H9 (cell line): ENCODE data around the gene HECTD1. TPM values are rescaled to one million over a fixed set of nuclear protein-coding genes. Genes with fewer than 3 reads are reported as not detected.
A peak's percentile ranks its signal among the peaks of the same experiment; 100 is the strongest.

ENCODE experiments used
- DNase-seq: peaks from one replicate; pipeline ENCODE4 v3.0.0-alpha.2; 2017
- H2AFZ ChIP-seq: one replicate; pipeline ENCODE4 v1.6.1; 2013; ENCODE audit warnings: mild to moderate bottlenecking, low read length, control low read depth, moderate library complexity
- H2AK5ac ChIP-seq: 2 replicates; pipeline ENCODE4 v1.6.1; 2013; ENCODE audit warnings: low read length, control low read depth, mixed read lengths; ENCODE audit not compliant: insufficient read length
- H2BK120ac ChIP-seq: one replicate; pipeline ENCODE4 v1.6.1; 2013; ENCODE audit warnings: low read depth, mild to moderate bottlenecking, low read length, control low read depth, inconsistent platforms; ENCODE audit not compliant: poor library complexity, severe bottlenecking
- H2BK12ac ChIP-seq: 2 replicates; pipeline ENCODE4 v1.6.1; 2013; ENCODE audit warnings: low read length, control low read depth, mixed read lengths, low read depth; ENCODE audit not compliant: insufficient read length
- H2BK15ac ChIP-seq: 2 replicates; pipeline ENCODE4 v1.6.1; 2013; ENCODE audit warnings: low read depth, low read length, control low read depth
- H2BK20ac ChIP-seq: one replicate; pipeline ENCODE4 v1.6.1; 2013; ENCODE audit warnings: low read depth, mild to moderate bottlenecking, low read length, control low read depth, inconsistent platforms; ENCODE audit not compliant: poor library complexity, severe bottlenecking
- H2BK5ac ChIP-seq: 2 replicates; pipeline ENCODE4 v1.6.1; 2013; ENCODE audit warnings: low read length, control low read depth, mixed read lengths; ENCODE audit not compliant: insufficient read length
- H3K14ac ChIP-seq: 2 replicates; pipeline ENCODE4 v1.6.1; 2013; ENCODE audit warnings: low read length, control low read depth; ENCODE audit not compliant: insufficient read depth
- H3K18ac ChIP-seq: 2 replicates; pipeline ENCODE4 v1.6.1; 2013; ENCODE audit warnings: low read depth, mild to moderate bottlenecking, mixed read lengths, low read length, control low read depth; ENCODE audit not compliant: insufficient read length
- H3K23ac ChIP-seq: 2 replicates; pipeline ENCODE4 v1.6.1; 2013; ENCODE audit warnings: low read length, control low read depth, mixed read lengths, low read depth; ENCODE audit not compliant: insufficient read length
- H3K23me2 ChIP-seq: 2 replicates; pipeline ENCODE4 v1.6.1; 2013; ENCODE audit warnings: low read depth, mild to moderate bottlenecking, mixed read lengths, low read length, control low read depth; ENCODE audit not compliant: insufficient read length, poor library complexity, severe bottlenecking
- H3K27ac ChIP-seq: 2 replicates; pipeline ENCODE4 v1.5.1; 2013; ENCODE audit warnings: low read length, control low read depth, mixed read lengths, low read depth; ENCODE audit not compliant: insufficient read length
- H3K27me3 ChIP-seq: 2 replicates; pipeline ENCODE4 v1.6.1; 2013; ENCODE audit warnings: low read length, control low read depth, inconsistent platforms; ENCODE audit not compliant: insufficient read depth
- H3K4ac ChIP-seq: 2 replicates; pipeline ENCODE4 v1.6.1; 2013; ENCODE audit warnings: low read depth, mild to moderate bottlenecking, control low read depth, inconsistent platforms, low read length, moderate library complexity
- H3K4me1 ChIP-seq: 2 replicates; pipeline ENCODE4 v1.6.1; 2013; ENCODE audit warnings: low read length, control low read depth, inconsistent platforms; ENCODE audit not compliant: insufficient read depth
- H3K4me2 ChIP-seq: 2 replicates; pipeline ENCODE4 v1.6.1; 2013; ENCODE audit warnings: low read length, control low read depth, mixed read lengths; ENCODE audit not compliant: insufficient read length, insufficient read depth
- H3K56ac ChIP-seq: 2 replicates; pipeline ENCODE4 v1.6.1; 2013; ENCODE audit warnings: low read depth, mild to moderate bottlenecking, mixed read lengths, low read length, control low read depth; ENCODE audit not compliant: insufficient read length
- H3K79me1 ChIP-seq: 2 replicates; pipeline ENCODE4 v1.6.1; 2013; ENCODE audit warnings: low read depth, mild to moderate bottlenecking, moderate library complexity, low read length, control low read depth, inconsistent platforms; ENCODE audit not compliant: insufficient read depth, poor library complexity, severe bottlenecking
- H3K79me2 ChIP-seq: 2 replicates; pipeline ENCODE4 v1.6.1; 2013; ENCODE audit warnings: low read length, control low read depth, inconsistent platforms; ENCODE audit not compliant: insufficient read depth
- H3K9ac ChIP-seq: 2 replicates; pipeline ENCODE4 v1.6.1; 2013; ENCODE audit warnings: low read length, control low read depth, mixed read lengths; ENCODE audit not compliant: insufficient read length; ENCODE audit errors: extremely low read depth
- H3K9me3 ChIP-seq: one replicate; pipeline ENCODE4 v1.6.1; 2013; ENCODE audit warnings: low read depth, low read length, inconsistent platforms; ENCODE audit not compliant: control insufficient read depth
- H3T11ph ChIP-seq: one replicate; pipeline ENCODE4 v1.6.1; 2013; ENCODE audit warnings: mild to moderate bottlenecking, low read length, control low read depth, inconsistent platforms
- H4K20me1 ChIP-seq: one replicate; pipeline ENCODE4 v1.6.1; 2013; ENCODE audit not compliant: control insufficient read depth, insufficient read length, insufficient read depth
- H4K5ac ChIP-seq: 2 replicates; pipeline ENCODE4 v1.6.1; 2013; ENCODE audit warnings: low read depth, mild to moderate bottlenecking, mixed read lengths, low read length, control low read depth; ENCODE audit not compliant: insufficient read length
- H4K8ac ChIP-seq: replicated peaks from 2 replicates; pipeline ENCODE4 v1.6.1; 2013; ENCODE audit warnings: low read length, control low read depth, mixed read lengths, low read depth; ENCODE audit not compliant: insufficient read length
- H4K91ac ChIP-seq: 2 replicates; pipeline ENCODE4 v1.6.1; 2013; ENCODE audit warnings: low read depth, mild to moderate bottlenecking, moderate library complexity, mixed read lengths, low read length, control low read depth; ENCODE audit not compliant: insufficient read length
- H3K27ac Mint-ChIP-seq, 3 experiments: 2 replicates in 2 of 3; 3 replicates in 1 of 3; pipeline ENCODE4 v1.8.0; 2020 to 2021; ENCODE audit warnings: mixed read lengths in 3 of 3, mild to moderate bottlenecking in 1 of 3, moderate library complexity in 1 of 3
- H3K27me3 Mint-ChIP-seq: 2 replicates; pipeline ENCODE4 v1.8.0; 2021; ENCODE audit warnings: low read depth, mild to moderate bottlenecking, moderate library complexity, mixed read lengths
- H3K36me3 Mint-ChIP-seq, 3 experiments: 2 replicates in 2 of 3; 3 replicates in 1 of 3; pipeline ENCODE4 v1.8.0; 2020 to 2021; ENCODE audit warnings: low read depth in 3 of 3, mixed read lengths in 3 of 3; ENCODE audit not compliant: insufficient read depth in 1 of 3
- H3K4me1 Mint-ChIP-seq, 2 experiments: 2 replicates each; pipeline ENCODE4 v1.8.0; 2020; ENCODE audit warnings: mixed read lengths in 2 of 2
- H3K4me3 Mint-ChIP-seq, 2 experiments: 2 replicates in 1 of 2; 3 replicates in 1 of 2; pipeline ENCODE4 v1.8.0; 2020 to 2021; ENCODE audit warnings: mild to moderate bottlenecking in 2 of 2, mixed read lengths in 2 of 2, moderate library complexity in 1 of 2
- H3K9me3 Mint-ChIP-seq, 2 experiments: 2 replicates in 1 of 2; 3 replicates in 1 of 2; pipeline ENCODE4 v1.8.0; 2020; ENCODE audit warnings: mild to moderate bottlenecking in 2 of 2, mixed read lengths in 2 of 2, moderate library complexity in 1 of 2
- CTCF ChIP-seq: fragments of 200-600 bp; sonication (generic); conservative IDR thresholded peaks from 3 replicates; pipeline ENCODE4 v1.8.0; 2021; ENCODE audit warnings: antibody characterized with exemption, mild to moderate bottlenecking
- WGBS: extraction: QIAGEN DNeasy Blood & Tissue Kit; methylation state at CpG from one replicate; pipeline ENCODE4 v1.1.7; 2013; ENCODE audit warnings: missing lambda C conversion rate, low lambda C conversion rate, mixed read lengths; ENCODE audit not compliant: insufficient read length; ENCODE audit errors: extremely low coverage; 5-methylcytosine and 5-hydroxymethylcytosine counted together
- total RNA-seq: library from RNA; stranded (reverse); gene quantifications from 2 replicates; pipeline ENCODE4 v1.2.1, GENCODE V29; 2021

Gene HECTD1
- total RNA-seq, 1 experiment from 2014 or later: 135 TPM

- Histone ChIP-seq H3K9ac (peak overlapping the region; percentile 96), H3T11ph (no peak overlapping the region), H3K14ac (peak overlapping the region; percentile 99), H2BK15ac (no peak overlapping the region; the same call in 1 of the 2 replicates), H3K4me2 (peak overlapping the region; percentile 88), H2BK120ac (no peak overlapping the region), H2BK5ac (no peak overlapping the region), H3K79me1 (no peaks in the 10 kb centered on the region), H3K4me1 (no peaks in the 10 kb centered on the region), H2BK12ac (no peak overlapping the region), H2AFZ (no peak overlapping the region), H3K79me2 (peaks cover 7% of the 10 kb centered on the region), H3K9me3 (no peaks in the 10 kb centered on the region), H3K23ac (no peak overlapping the region), H3K4ac (no peak overlapping the region), H4K8ac (no peak overlapping the region), H4K5ac (no peak overlapping the region), H2AK5ac (no peak overlapping the region), H3K18ac (peak overlapping the region; percentile 95), H3K27ac (no peak overlapping the region), H3K23me2 (peaks cover 13% of the 10 kb centered on the region), H3K27me3 (no peaks in the 10 kb centered on the region), H4K20me1 (no peaks in the 10 kb centered on the region), H4K91ac (peak overlapping the region; percentile 65), H2BK20ac (no peak overlapping the region), H3K56ac (peak overlapping the region; percentile 18)
- Mint-ChIP-seq H3K36me3 (peaks cover 18 to 32% (median 29%) of the 10 kb centered on the region in 3 experiments; a peak in 6 of 7 replicates), H3K9me3 (peaks cover 0 to 3% of the 10 kb centered on the region in 2 experiments; a peak in 2 of 5 replicates), H3K4me1 (peaks cover 22 to 26% of the 10 kb centered on the region in 2 experiments), H3K27ac (no peak overlapping the region; a peak in 1 of 7 replicates), H3K27me3 (no peaks in the 10 kb centered on the region), H3K4me3 (peak overlapping the region; percentile 88 to 91)
- WGBS: no CpG with 5 or more reads among the region's 55 CpGs
- no peak for TF ChIP-seq CTCF
- DNase-seq: peak; percentile 38
Observed at GRCh38 chr14:31206536-31207286, 882 bp downstream of the HECTD1 start.
